ENCODE measurements around the gene LRRC10B. TPM values are rescaled to one million over a fixed set of nuclear protein-coding genes. Genes with fewer than 3 reads are reported as not detected.
A peak's percentile ranks its signal among the peaks of the same experiment; 100 is the strongest.

Gene LRRC10B
- total RNA-seq, 1 donor from 2014 or later = not detected

- no peak overlapping the region for H3K4me2 ChIP-seq
- H3K4me1 ChIP-seq = peaks cover 26% of the 10 kb centered on the region
- H3K27ac ChIP-seq = no peak overlapping the region
- Mint-ChIP-seq H3K4me3 (no peak overlapping the region), H3K36me3 (no peaks in the 10 kb centered on the region), H3K27me3 (ENCODE audit: insufficient read depth, low read depth) (peaks cover 29% of the 10 kb centered on the region), H3K27ac (peak overlapping the region; percentile 63), H3K4me1 (peaks cover 35% of the 10 kb centered on the region), H3K9me3 (no peaks in the 10 kb centered on the region)
- H3K79me2 ChIP-seq (ENCODE audit: low read depth) = no peaks in the 10 kb centered on the region
- no peak overlapping the region for H2AFZ ChIP-seq (replicated peaks)
- H3K27me3 ChIP-seq = peaks cover 10% of the 10 kb centered on the region
- no peaks in the 10 kb centered on the region for H3K9me3 ChIP-seq (ENCODE audit: low read depth)
- no peak overlapping the region for H3K9ac ChIP-seq
- no peak for TF ChIP-seq EZH2 (IDR thresholded peaks at IDR 0.05)
- no peak for TF ChIP-seq EZH2phosphoT487 (IDR thresholded peaks at IDR 0.05)
- TF ChIP-seq, protein P1, sequence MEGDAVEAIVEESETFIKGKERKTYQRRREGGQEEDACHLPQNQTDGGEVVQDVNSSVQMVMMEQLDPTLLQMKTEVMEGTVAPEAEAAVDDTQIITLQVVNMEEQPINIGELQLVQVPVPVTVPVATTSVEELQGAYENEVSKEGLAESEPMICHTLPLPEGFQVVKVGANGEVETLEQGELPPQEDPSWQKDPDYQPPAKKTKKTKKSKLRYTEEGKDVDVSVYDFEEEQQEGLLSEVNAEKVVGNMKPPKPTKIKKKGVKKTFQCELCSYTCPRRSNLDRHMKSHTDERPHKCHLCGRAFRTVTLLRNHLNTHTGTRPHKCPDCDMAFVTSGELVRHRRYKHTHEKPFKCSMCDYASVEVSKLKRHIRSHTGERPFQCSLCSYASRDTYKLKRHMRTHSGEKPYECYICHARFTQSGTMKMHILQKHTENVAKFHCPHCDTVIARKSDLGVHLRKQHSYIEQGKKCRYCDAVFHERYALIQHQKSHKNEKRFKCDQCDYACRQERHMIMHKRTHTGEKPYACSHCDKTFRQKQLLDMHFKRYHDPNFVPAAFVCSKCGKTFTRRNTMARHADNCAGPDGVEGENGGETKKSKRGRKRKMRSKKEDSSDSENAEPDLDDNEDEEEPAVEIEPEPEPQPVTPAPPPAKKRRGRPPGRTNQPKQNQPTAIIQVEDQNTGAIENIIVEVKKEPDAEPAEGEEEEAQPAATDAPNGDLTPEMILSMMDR (IDR thresholded peaks at IDR 0.05) = no peak
- H4K20me1 ChIP-seq (ENCODE audit: low read depth) = peaks cover 6% of the 10 kb centered on the region
- H3F3A ChIP-seq (ENCODE audit: low read depth) = peaks cover 9% of the 10 kb centered on the region
- H3K36me3 ChIP-seq = no peaks in the 10 kb centered on the region
- no peak for DNase-seq (ENCODE audit: low spot score)
- H3K4me3 ChIP-seq = no peak overlapping the region
Observed at GRCh38 chr11:61549662-61550568, 41.4 kb downstream of the LRRC10B start.

DNA sequence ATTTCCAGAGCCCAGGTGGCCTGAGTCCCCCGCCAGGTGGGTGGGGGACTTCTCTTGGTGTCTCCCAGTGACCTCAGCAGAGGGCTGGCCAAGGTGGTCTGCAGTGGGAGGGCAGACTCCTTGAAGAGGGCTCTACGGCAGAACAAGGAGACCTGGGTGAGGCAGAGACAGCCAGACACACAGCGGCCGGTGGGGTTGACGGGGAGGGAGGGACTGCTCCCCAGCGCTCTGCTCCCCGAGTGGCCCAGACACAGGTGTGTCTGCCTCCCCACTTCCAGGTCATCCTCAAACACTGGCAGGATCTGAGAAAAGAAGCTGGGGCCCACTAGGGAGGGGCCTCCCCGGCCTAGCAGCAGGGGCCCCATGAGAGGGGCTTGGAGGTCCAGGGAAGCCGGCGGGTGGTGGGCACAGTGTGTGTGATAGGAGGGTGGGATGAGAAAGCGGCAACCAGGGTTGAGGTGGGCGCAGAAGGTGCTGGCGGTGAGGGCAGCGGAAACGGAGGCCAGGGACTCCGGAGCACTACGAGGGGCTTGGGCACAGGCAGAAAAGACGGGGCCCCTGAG, 42.2 kb downstream of the LRRC10B start:
- H3K4me2 ChIP-seq = no peak overlapping the region
- no peak overlapping the region for H2AFZ ChIP-seq (replicated peaks)
- Mint-ChIP-seq H3K4me3 (no peak overlapping the region), H3K36me3 (no peaks in the 10 kb centered on the region), H3K27me3 (ENCODE audit: insufficient read depth, low read depth) (peaks cover 29% of the 10 kb centered on the region), H3K4me1 (peaks cover 33% of the 10 kb centered on the region), H3K9me3 (no peaks in the 10 kb centered on the region), H3K27ac (no peak overlapping the region)
- H3K9me3 ChIP-seq (ENCODE audit: low read depth) = no peaks in the 10 kb centered on the region
- TF ChIP-seq EZH2phosphoT487 (IDR thresholded peaks at IDR 0.05) = no peak
- TF ChIP-seq, protein P1 (IDR thresholded peaks at IDR 0.05) = no peak
- no peak for TF ChIP-seq EZH2 (IDR thresholded peaks at IDR 0.05)
- H3K4me3 ChIP-seq = no peak overlapping the region
- peaks cover 18% of the 10 kb centered on the region for H3K27me3 ChIP-seq
- no peak overlapping the region for H3K27ac ChIP-seq
- peaks cover 29% of the 10 kb centered on the region for H3K4me1 ChIP-seq
- DNase-seq (ENCODE audit: low spot score) = no peak
- peaks cover 6% of the 10 kb centered on the region for H4K20me1 ChIP-seq (ENCODE audit: low read depth)
- no peak overlapping the region for H3K9ac ChIP-seq
- no peaks in the 10 kb centered on the region for H3K36me3 ChIP-seq
- H3F3A ChIP-seq (ENCODE audit: low read depth) = peaks cover 11% of the 10 kb centered on the region
- H3K79me2 ChIP-seq (ENCODE audit: low read depth) = no peaks in the 10 kb centered on the region

GRCh38 chr11:61551634-61552033, 43.1 kb downstream of the LRRC10B start:
- H3K4me3 ChIP-seq = no peak overlapping the region
- peaks cover 1% of the 10 kb centered on the region for H3K36me3 Mint-ChIP-seq
- H3K9me3 ChIP-seq (ENCODE audit: low read depth) = no peaks in the 10 kb centered on the region
- H2AFZ ChIP-seq (replicated peaks) = no peak overlapping the region
- no peak overlapping the region for H3K4me3 Mint-ChIP-seq
- H3K27ac Mint-ChIP-seq = no peak overlapping the region
- peaks cover 11% of the 10 kb centered on the region for H3F3A ChIP-seq (ENCODE audit: low read depth)
- H3K27ac ChIP-seq = no peak overlapping the region
- peaks cover 37% of the 10 kb centered on the region for H3K4me1 Mint-ChIP-seq
- H3K4me2 ChIP-seq = no peak overlapping the region
- peaks cover 27% of the 10 kb centered on the region for H3K27me3 ChIP-seq
- H3K36me3 ChIP-seq = no peaks in the 10 kb centered on the region
- no peak overlapping the region for H3K9ac ChIP-seq
- H3K27me3 Mint-ChIP-seq (ENCODE audit: insufficient read depth, low read depth) = peaks cover 35% of the 10 kb centered on the region
- no peaks in the 10 kb centered on the region for H3K9me3 Mint-ChIP-seq
- H4K20me1 ChIP-seq (ENCODE audit: low read depth) = peaks cover 6% of the 10 kb centered on the region
- peaks cover 29% of the 10 kb centered on the region for H3K4me1 ChIP-seq
- no peak for DNase-seq (ENCODE audit: low spot score)
- TF ChIP-seq EZH2phosphoT487 (IDR thresholded peaks at IDR 0.05) = no peak
- no peak for TF ChIP-seq EZH2 (IDR thresholded peaks at IDR 0.05)
- TF ChIP-seq, protein P1 (IDR thresholded peaks at IDR 0.05) = no peak
- no peaks in the 10 kb centered on the region for H3K79me2 ChIP-seq (ENCODE audit: low read depth)
